HUDEP-2 (cell line): ENCODE measurements around the gene SNX8.
"Not testable (repeated sequence)": the region's sequence is repeated elsewhere in the genome, so short reads cannot be mapped to it uniquely, and the experiment has no call there.

Source experiments
- DNase-seq, 76 experiments: peaks; one replicate each; lab custom pipeline; 2025; ENCODE audit not compliant: unreplicated experiment in 76 of 76; lab: John Stamatoyannopoulos, UW

Gene SNX8

DNA sequence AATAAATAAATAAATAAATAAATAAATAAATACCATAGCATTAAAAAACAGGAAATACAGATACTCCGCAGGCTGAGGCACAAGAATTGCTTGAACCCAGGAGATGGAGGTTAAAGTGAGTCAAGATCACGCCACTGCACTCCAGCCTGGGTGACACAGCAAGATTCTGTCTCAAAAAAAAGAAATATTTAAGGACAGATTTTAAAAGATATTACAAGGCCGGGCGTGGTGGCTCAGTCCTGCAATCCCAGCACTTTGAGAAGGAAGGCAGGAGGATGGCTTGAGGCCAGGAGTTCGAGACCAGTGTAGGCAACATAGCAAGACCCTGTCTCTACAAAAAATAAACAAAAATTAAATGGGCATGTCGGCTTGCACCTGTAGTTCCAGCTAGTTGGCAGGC, 17.5 kb upstream of the SNX8 start:
- no peak for DNase-seq

DNA sequence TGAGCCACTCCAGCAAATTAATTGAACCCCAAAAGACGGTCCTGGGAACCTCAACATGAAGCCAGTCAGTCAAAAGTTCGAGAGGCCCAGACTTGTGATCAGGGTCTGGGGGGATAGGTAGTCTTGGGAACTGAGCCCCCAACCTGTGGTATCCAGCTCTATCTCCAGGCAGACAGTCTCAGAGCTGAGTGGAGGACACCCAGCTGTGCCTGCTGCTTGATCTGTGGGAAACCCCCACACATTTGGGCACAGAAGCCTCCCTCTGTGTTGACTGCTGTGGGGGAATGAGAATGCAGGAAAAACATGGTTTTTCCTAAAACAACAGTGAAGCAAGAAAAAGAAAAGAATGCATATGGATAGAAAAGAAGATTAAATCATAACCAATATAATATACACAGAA, 16.3 kb upstream of the SNX8 start:
- DNase-seq, result peak in 2 of 76 experiments; percentile 11 to 17

DNA sequence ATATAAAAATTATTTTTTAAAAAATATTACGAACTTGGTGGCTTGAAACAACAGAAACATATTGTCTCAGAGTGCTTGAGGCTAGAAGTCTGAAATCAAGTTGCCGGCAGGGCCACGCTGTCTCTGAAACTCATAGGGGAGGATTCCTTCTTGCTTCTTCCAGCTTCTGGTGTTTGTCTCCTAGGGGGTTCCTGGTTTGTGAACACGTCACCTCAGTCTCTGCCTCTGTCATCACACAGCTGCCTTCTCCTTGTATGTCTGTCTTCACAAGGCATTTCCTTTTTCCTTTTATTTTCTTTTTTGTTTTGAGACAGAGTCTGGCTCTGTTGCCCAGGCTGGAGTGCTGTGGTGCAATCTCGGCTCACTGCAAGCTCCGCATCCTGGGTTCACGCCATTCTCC, 12.7 kb upstream of the SNX8 start:
- DNase-seq, result no peak

DNA sequence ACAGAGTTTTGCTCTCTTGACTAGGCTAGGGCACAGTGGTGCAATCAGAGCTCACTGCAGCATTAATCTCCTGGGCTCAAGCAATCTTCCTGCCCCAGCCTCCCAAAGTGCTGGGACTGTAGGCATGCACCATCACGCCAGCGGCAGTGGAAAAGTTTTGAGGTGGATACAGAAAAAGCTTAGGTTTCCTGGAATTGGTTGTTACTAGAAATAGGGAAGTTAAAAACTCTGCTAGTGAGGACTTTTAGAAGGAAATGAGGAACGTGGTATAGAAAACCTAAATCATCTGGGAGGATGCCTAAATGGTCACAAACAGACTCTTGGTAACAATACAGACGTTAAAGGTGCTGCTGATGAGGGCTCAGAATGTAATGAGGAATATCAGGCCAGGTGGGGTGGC, 10.9 kb upstream of the SNX8 start:
- no peak for DNase-seq

DNA sequence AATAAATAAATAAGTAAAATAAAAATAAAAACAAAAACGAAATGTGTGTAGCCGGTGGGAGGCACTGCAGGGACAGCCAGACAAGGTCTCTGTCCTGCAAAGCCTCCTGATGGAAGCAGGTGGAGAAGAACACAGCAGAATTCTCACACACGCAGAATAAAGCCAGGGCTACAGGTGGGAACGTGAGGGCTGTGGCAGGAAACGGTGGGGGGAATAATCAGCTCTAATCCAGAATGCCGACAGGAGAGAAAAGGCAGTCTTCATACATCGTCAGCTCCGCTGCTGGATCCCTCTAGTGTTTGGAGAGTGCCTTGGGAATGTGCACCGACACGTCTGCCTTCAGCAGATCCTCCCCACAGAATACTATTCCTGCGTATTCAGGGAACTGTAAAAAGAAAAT, 6.8 kb upstream of the SNX8 start:
- DNase-seq, result no peak

DNA sequence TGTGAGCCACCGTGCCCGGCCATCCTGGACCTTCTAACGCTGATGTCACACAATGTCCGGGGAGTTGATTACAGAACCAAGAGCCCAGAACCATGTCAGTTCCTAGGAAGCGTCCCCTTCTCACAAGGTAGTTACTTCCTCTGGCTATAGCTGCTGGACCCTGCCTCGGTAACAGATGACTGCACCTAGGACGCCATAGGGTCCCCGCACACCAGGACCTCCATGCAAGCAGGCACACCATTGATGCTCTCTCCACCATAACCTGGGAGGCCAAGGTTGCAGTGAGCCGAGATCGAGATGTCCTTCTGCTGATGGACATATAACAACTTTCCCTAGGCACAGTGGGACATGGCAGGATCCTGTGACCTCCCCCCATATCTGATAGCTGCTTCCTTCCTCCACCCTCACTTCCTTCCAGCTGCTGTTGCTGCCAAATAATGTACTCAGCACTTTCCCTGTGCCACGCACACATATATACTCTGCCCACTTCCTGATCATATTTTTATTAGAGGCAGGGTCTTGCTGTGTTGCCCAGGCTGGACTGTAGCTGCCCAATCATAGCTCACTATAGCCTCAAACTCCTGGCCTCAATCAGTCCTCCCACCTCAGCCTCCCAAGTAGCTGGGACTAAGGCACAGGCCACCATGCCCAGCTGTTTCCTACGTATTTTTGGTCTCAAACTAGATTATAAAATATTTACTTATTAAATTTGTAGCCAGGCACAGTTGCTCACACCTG, 3.5 kb upstream of the SNX8 start:
- DNase-seq, result no peak

DNA sequence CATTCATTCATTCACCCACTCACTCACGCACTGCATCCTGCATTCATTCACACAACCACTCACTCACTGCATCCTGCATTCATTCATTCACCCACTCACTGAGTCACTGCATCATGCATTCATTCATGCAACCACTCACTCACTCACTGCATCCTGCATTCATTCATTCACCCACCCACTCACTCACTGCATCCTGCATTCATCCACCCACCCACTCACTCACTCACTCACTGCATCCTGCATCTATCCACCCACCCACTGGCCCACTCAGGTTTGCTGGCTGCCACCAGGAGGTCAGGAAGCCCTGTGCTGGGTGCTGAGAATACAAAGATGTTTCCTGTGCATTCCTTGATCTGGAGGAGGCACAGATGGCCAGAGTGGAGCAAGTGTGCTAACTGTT, 2.3 kb upstream of the SNX8 start:
- no peak for DNase-seq

DNA sequence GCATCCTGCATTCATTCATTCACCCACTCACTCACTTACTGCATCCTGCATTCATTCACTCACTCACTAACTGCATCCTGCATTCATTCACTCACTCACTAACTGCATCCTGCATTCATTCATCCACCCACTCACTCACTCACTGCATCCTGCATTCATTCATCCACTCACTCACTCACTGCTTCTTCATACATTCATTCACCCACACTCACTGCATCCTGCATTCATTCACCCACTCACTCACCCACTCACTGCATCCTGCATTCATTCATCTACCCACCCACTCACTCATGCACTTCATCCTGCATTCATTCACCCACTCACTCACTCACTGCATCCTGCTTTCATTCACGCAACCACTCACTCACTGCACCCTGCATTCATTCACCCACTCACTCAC, 1.5 kb upstream of the SNX8 start:
- no peak for DNase-seq

DNA sequence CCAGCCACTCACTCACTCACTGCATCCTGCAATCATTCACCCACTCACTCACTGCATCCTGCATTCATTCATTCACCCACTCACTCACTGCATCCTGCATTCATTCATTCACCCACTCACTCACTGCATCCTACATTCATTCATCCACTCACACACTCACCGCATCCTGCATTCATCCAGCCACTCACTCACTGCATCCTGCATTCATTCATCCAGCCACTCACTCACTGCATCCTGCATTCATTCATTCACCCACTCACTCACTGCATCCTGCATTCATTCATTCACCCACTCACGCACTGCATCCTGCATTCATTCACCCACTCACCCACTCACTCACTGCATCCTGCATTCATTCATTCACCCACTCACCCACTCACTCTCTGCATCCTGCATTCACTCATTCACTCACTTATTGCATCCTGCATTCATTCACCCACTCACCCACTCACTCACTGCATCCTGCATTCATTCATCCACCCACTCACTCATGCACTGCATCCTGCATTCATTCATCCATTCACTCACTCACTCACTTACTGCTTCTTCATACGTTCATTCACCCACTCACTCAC, 802 bp upstream of the SNX8 start:
- DNase-seq, result not testable (repeated sequence)

DNA sequence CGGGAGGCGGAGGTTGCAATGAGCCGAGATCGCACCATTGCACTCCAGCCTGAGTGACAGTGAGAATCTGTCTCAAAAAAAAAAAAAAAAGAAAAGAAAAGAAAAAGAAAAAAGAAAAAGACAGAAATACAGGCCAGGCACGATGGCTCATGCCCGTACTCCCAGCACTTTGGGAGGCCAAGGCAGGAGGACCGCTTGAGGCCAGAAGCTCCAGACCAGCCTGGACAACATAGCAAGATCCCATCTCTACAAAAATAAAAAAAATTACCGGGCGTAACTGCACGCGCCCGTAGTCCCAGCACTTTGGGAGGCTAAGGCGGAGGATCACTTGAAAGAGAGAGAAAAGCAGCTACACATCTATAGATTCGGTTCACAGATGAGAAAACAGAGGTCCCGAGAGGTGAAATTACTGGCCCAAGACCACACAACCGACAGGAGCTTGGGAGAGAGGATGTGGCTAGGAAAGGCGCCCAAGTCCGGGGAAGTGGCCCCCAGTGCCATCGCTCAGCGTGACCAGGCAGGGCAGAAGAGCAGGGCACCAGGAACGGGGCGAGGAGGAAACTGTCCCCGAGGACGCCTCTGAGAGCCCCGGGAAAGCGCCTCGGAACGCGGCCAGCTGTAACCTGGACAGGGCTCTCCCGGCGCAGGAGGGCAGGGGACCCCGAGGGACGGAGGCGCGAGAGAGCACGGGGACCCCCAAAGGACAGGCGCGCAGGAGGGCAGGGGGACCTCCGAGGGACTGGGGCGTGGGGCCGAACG, 612 bp downstream of the SNX8 start:
- DNase-seq, result peak in 22 of 76 experiments; percentile 13 to 81 (median 40)

DNA sequence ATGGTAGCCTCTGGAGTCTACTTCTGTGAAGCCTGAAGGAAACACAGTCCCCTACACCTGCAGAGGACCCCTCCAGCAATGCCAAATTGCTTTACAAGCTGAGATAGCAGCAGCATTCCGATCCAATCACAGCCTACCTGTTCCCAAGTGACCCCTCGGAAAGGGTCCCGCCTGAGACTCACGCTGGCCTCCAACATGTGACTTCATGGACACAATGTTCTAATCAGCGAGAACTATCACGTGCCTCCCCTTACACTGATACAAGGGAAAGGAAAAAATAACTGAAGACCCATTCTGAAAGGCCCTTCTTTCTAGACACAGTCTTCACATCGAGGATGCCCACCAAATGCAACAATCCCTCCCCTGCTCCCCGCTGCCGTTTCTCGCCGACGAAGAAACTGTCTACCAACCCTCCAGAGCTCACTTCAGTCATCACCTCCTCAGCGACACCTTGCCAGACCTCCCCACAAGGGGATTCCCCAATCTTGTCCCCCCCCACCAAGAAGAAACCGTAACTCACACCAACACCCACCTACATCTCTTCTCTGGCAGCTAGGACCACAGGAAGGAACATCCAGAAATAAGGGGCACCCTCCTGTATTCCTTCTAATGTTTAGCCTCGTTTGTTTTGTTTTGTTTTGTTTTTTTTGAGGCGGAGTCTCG, 1.8 kb downstream of the SNX8 start:
- peak in 2 of 76 experiments; percentile 11 to 21 for DNase-seq

DNA sequence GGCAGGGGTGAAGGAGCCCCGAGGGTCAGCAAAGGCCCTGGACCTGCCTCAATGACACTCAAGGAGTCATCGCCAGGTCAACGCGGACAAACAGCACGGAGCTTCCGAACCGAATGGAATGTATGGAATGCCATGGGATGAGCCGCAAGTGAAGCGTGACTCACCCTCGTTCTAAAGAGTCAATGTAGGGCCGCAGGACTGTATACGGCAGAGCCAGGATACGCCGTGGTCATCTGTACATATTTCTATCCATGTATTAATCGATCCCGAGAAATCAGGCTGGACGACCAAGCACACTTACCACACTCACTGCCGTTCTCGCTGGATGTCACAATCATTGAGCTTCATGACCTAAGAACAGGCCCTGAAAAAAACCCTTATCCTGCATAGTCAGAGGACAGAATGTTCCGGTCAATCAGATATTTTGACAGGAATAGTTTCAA, 4.3 kb downstream of the SNX8 start:
- no peak for DNase-seq

DNA sequence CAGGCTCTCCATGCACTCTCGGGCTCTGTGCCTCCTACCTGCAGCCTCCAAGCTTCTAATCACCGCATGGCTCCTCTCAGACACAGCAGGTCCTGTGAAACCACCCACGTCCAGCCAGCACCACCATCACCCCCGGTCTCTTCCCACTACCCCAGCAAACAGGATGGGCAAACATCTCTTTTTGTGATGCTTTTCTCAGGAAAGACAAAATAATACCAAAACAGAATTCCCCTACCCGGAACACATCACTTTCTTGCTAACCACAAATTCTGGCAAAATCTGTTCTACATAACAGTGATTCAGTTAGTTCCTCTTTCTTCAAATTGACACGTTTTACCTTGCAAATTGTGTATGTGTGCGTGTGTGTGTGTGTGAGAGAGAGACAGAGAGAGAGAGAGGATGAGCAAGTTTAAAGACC, 6.5 kb downstream of the SNX8 start:
- DNase-seq, result no peak

DNA sequence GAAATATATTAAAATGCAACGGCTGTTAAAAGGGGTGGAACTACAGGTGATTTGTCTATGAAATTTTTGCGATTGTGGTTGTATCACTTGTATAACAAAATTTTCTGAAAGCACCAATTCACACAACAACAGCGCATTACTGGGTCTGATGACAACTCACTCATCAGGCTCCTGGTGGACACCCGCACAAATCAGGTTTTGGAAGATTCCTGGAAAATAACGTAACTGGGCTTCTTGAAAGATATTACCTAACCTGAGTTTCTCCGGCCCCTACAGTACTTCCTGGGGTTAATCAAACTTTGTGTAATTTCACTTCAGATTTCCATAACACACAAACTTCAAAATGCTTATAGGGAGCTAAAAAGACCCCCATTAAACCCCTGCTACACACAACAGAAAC, 7.6 kb downstream of the SNX8 start:
- DNase-seq, result no peak

DNA sequence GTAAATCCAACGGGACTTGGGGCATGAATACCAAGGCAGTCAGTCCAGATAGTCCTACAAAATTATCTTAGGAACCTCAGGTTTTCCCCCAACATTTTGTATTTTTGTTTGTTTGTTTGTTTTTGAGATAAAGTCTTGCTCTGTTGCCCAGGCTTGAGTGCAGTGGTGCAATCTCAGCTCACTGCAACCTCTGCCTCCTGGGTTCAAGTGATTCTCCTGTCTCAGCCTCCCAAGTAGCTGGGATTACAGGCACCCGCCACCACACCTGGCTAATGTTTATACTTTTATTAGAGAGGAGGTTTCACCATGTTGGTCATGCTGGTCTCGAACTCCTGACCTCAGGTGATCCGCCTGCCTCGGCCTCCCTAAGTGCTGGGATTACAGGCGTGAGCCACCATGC, 9.0 kb downstream of the SNX8 start:
- not testable (repeated sequence) for DNase-seq

DNA sequence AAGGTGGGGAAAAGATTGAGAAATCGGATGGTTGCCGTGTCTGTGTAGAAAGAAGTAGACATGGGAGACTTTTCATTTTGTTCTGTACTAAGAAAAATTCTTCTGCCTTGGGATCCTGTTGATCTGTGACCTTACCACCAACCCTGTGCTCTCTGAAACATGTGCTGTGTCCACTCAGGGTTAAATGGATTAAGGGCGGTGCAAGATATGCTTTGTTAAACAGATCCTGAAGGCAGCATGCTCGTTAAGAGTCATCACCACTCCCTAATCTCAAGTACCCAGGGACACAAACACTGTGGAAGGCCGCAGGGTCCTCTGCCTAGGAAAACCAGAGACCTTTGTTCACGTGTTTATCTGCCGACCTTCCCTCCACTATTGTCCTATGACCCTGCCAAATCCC, 10.7 kb downstream of the SNX8 start:
- peak in 28 of 76 experiments; percentile 0 to 71 (median 39) for DNase-seq

DNA sequence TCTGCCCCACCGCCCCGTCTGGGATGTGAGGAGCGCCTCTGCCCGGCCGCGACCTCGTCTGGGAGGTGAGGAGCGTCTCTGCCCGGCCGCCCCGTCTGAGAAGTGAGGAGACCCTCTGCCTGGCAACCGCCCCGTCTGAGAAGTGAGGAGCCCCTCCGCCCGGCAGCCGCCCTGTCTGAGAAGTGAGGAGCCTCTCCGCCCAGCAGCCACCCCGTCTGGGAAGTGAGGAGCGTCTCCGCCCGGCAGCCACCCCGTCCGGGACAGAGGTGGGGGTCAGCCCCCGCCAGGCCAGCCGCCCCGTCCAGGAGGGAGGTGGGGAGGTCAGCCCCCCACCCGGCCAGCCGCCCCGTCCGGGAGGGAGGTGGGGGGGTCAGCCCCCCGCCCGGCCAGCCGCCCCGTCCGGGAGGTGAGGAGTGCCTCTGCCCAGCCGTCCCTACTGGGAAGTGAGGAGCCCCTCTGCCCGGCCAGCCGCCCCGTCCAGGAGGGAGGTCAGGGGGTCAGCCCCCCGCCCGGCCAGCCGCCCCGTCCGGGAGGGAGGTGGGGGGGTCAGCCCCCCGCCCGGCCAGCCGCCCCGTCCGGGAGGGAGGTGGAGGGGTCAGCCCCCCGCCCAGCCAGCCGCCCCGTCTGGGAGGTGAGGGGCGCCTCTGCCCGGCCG, 11.4 kb downstream of the SNX8 start:
- DNase-seq, result not testable (repeated sequence)

DNA sequence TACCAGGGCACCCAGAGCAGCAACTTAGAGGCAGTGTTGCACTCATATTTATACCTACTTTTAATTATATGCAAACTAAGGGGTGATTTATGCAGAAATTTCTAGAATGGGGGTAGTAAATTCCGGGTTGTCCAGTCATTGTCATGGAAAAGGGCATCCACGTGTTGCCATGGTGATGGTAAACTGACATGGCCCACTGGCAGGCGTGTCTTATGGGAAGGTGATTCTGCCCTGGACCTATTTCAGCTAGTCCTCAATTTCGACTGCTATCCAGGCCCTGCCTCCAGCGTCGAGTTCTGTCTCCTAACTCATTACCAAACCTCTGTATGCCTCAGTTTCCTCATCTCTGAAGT, 12.8 kb downstream of the SNX8 start:
- no peak for DNase-seq

DNA sequence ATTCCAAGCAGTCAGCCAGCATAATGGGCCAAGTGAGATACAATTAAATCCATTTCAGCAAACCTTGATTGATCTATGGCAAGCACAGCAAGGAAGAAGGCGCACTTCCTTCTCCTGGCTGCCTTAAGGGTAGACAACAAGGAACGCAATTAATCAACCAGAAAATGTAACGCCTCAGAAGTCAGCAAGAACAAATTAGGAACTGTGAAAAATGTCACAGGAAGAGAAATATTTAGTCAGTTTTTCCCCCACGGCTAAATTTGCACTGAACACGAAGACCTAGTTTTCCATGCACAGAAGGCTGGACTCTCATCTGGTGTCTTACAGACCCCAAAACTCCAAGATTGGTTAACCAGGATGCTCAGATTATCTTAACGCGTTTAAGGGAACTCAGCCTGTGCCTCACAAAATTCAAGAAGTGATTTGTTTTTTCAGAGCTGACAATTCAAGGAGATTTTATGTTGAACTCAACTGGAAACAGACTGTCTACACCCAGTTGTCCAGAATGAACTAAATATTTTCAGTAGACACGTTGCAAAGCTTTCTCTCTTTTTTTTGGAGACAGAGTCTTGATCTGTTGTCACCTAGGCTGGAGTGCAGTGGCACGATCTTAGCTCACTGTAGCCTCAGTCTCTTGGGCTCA, 14.2 kb downstream of the SNX8 start:
- DNase-seq, result no peak

DNA sequence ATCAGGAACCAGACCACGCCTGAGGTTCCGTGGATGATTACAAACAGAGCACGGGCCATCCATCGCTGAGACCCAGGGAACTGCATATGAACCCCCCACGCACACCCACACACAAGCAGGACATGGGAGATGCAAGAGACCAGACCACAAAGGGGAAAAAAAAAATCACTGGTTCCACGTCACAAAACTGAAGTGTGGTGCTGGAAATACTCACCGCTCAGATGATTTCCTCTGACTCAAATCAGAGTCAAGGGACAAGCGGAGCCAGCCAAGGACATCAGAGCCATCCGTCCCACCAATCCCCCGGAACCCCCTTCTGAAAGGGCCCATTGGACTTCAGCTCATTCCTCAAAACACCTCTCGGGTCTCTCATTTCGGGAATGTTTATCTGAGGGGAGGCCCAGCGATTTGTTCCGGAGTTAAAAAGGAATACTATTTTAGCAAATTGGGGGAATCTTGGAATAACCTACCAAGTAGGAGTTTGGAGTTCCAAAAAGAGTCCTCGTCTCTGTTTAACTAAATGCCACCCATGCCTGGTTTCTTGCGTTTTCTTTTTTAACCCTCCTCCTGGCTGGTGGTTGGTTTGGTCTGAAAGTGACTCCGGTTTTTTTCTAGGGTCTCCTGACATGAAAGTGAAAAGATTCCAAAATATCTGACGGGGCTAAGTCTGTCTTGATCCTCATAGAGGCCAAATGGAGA, 15.0 kb downstream of the SNX8 start:
- no peak for DNase-seq
